HepG2 (cell line): ENCODE results near the gene MRAP. TPM values are rescaled to one million over a fixed set of nuclear protein-coding genes. Genes with fewer than 3 reads are reported as not detected.
A peak's percentile ranks its signal among the peaks of the same experiment; 100 is the strongest.

Experiments
- BCL6 ChIP-seq: IDR thresholded peaks from 2 replicates; pipeline ENCODE4 v1.6.1; 2016; ENCODE audit warnings: missing genetic modification reagents, missing compliant biosample characterization
- CEBPB ChIP-seq: IDR thresholded peaks from 2 replicates; pipeline ENCODE4 v1.6.1; 2011; ENCODE audit warnings: low read depth, low read length, improper control_type of control experiment, borderline replicate concordance
- MAFK ChIP-seq, 2 experiments: IDR thresholded peaks in 1 of 2; conservative IDR thresholded peaks in 1 of 2; 2 replicates each; pipeline ENCODE4 v1.6.1; 2011; ENCODE audit warnings: improper control_type of control experiment in 2 of 2, low read length in 2 of 2
- MBD4 ChIP-seq: IDR thresholded peaks from 2 replicates; pipeline ENCODE4 v1.6.1; 2012; ENCODE audit warnings: low read length, inconsistent platforms, borderline replicate concordance
- PAF1 ChIP-seq: IDR thresholded peaks from 2 replicates; pipeline ENCODE4 v1.6.1; 2016; ENCODE audit warnings: missing genetic modification reagents, missing compliant biosample characterization
- PHF20 ChIP-seq: sonication (generic); formaldehyde crosslinking; IDR thresholded peaks from 2 replicates; pipeline ENCODE4 v1.5.0; 2020; ENCODE audit warnings: mild to moderate bottlenecking, missing genetic modification reagents
- POGZ ChIP-seq: sonication (generic); formaldehyde crosslinking; IDR thresholded peaks from 2 replicates; pipeline ENCODE4 v1.4.0; 2020; ENCODE audit warnings: mild to moderate bottlenecking, missing genetic modification reagents
- REPIN1 ChIP-seq: sonication (generic); formaldehyde crosslinking; IDR thresholded peaks from 2 replicates; pipeline ENCODE4 v1.8.0; 2022; ENCODE audit warnings: missing genetic modification reagents, low read depth, mild to moderate bottlenecking, borderline replicate concordance
- ZBTB21 ChIP-seq: sonication (generic); formaldehyde crosslinking; IDR thresholded peaks from 2 replicates; pipeline ENCODE4 v1.4.0; 2020; ENCODE audit warnings: missing genetic modification reagents
- ZC3H4 ChIP-seq: sonication (generic); formaldehyde crosslinking; IDR thresholded peaks from 2 replicates; pipeline ENCODE4 v1.4.0; 2020; ENCODE audit warnings: missing genetic modification reagents, borderline replicate concordance
- ZEB1 ChIP-seq: IDR thresholded peaks from 2 replicates; pipeline ENCODE4 v1.6.1; 2012; ENCODE audit warnings: mild to moderate bottlenecking, low read depth, inconsistent platforms; ENCODE audit not compliant: insufficient replicate concordance
- ZSCAN12 ChIP-seq: sonication (generic); formaldehyde crosslinking; IDR thresholded peaks from 2 replicates; pipeline ENCODE4 v1.9.0; 2021; ENCODE audit warnings: mild to moderate bottlenecking, missing genetic modification reagents
- ZSCAN20 ChIP-seq: sonication (generic); formaldehyde crosslinking; IDR thresholded peaks from 2 replicates; pipeline ENCODE4 v1.4.0; 2020; ENCODE audit warnings: missing genetic modification reagents, mild to moderate bottlenecking, borderline replicate concordance
- polyA plus RNA-seq, 8 experiments: library from polyadenylated mRNA; depleted of rRNA in 3 of 8; stranded (reverse) in 7 of 8; unstranded in 1 of 8; fragments of >200 nt; fragmentation: Illumina TruSeq in 4 of 8; extraction: Trizol in 4 of 8; gene quantifications; 2 replicates each; pipeline versions ENCODE4 v1.2.1 to v1.2.3, GENCODE V29; 2011 to 2016; ENCODE audit warnings: low read depth in 4 of 8, missing spikeins in 1 of 8, mixed read lengths in 1 of 8; ENCODE audit not compliant: insufficient read depth in 1 of 8
- total RNA-seq, 5 experiments: library from RNA; depleted of rRNA; stranded (reverse); fragments of >200 nt; fragmentation: Illumina TruSeq; extraction: Trizol; gene quantifications; 2 replicates each; pipeline ENCODE4 v1.2.3, GENCODE V29; 2016; ENCODE audit warnings: low read depth in 1 of 5
- TF ChIP-seq, protein P1 (sequence below): sonication (generic); formaldehyde crosslinking; IDR thresholded peaks from 2 replicates; pipeline ENCODE4 v1.8.1; 2023; ENCODE audit warnings: missing genetic modification reagents, inconsistent platforms, borderline replicate concordance
- TF ChIP-seq, protein P2 (sequence below): sonication (generic); formaldehyde crosslinking; IDR thresholded peaks from 2 replicates; pipeline ENCODE4 v1.4.0; 2020; ENCODE audit warnings: missing genetic modification reagents
- TF ChIP-seq, protein P3 (sequence below): sonication (generic); formaldehyde crosslinking; IDR thresholded peaks from 2 replicates; pipeline ENCODE4 v1.8.1; 2022; ENCODE audit warnings: mild to moderate bottlenecking, missing genetic modification reagents
- TF ChIP-seq, protein P4 (sequence below): IDR thresholded peaks from 2 replicates; pipeline ENCODE4 v1.6.1; 2016; ENCODE audit warnings: missing biosample characterization, missing genetic modification reagents, low read depth

MRAP gene
- total and polyA plus RNA-seq, 2 of the 13 experiments (the other 11 are each of a cell fraction or from before 2014, with no cell fraction given), result 0.46 to 1.2 TPM

DNA sequence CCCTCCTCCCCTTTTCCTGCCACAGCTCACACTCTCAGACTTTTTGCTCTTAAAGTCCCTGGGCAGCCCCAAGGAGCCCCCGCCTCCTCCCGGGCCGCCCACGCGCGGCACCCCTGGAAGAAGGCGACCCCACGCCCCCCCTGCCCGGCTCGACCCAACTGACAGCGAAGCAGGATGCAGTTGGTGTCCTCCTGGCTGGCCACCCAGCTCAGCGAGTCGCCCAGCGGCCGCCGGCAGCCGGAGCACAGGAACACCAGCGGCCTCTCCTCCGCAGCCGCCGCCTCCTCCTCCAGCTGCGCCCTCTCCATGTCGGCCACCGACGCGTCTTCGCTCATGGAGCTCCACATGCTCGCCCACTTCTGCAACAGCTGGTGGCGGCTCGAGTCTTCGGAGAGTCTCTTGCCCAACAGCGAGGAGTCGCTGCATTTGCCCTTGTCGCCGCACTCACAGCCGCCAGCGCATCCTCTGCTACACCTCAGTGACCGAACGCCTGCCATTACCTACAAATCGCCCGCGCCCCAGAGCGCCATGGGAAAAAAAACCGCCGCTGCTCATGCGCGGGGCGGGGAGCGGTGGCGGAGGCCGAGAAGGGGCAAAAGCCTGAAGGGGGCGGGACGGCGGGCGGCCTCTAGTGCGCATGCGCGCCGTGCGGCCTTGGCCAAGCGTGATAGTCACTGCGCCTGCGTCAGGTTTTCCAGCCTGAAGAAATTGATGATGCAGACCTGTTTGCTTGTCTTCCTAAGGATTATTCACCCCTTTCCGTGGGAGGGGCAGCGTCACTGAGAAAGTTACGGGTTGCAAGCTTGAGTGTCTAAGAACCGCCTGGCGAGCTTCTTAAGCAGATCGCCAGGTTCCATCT is 19.9 kb upstream of the MRAP start, which contains the start of gene MIS18A (continued):
- TF ChIP-seq REPIN1 (CRISPR knock-in tag), result peak; percentile 76; the same call in 1 of the 2 replicates
- no peak for TF ChIP-seq CEBPB
- no peak for TF ChIP-seq ZBTB21 (CRISPR knock-in tag)
- TF ChIP-seq, protein P1, sequence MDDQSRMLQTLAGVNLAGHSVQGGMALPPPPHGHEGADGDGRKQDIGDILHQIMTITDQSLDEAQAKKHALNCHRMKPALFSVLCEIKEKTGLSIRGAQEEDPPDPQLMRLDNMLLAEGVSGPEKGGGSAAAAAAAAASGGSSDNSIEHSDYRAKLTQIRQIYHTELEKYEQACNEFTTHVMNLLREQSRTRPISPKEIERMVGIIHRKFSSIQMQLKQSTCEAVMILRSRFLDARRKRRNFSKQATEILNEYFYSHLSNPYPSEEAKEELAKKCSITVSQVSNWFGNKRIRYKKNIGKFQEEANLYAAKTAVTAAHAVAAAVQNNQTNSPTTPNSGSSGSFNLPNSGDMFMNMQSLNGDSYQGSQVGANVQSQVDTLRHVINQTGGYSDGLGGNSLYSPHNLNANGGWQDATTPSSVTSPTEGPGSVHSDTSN (CRISPR knock-in tag), result no peak
- TF ChIP-seq PAF1 (CRISPR knock-in tag), result no peak
- TF ChIP-seq ZEB1, result peak; percentile 41
- TF ChIP-seq, protein P2, sequence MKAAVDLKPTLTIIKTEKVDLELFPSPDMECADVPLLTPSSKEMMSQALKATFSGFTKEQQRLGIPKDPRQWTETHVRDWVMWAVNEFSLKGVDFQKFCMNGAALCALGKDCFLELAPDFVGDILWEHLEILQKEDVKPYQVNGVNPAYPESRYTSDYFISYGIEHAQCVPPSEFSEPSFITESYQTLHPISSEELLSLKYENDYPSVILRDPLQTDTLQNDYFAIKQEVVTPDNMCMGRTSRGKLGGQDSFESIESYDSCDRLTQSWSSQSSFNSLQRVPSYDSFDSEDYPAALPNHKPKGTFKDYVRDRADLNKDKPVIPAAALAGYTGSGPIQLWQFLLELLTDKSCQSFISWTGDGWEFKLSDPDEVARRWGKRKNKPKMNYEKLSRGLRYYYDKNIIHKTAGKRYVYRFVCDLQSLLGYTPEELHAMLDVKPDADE, result no peak; the same call in 1 of the 2 replicates
- no peak for TF ChIP-seq BCL6 (CRISPR knock-in tag)
- peak; percentile 48 to 71; a peak in 3 of 4 replicates for TF ChIP-seq MAFK (conservative IDR thresholded peaks at IDR 0.05 in 1 of 2, IDR thresholded peaks at IDR 0.05 in 1 of 2; ENCODE audit: low read length in 2 of 2)
- TF ChIP-seq POGZ (CRISPR knock-in tag), result peak; percentile 91
- TF ChIP-seq ZSCAN20 (CRISPR knock-in tag), result no peak
- no peak for TF ChIP-seq ZSCAN12 (CRISPR knock-in tag)
- TF ChIP-seq MBD4, result no peak
- TF ChIP-seq PHF20 (CRISPR knock-in tag), result peak; percentile 85
- TF ChIP-seq ZC3H4 (CRISPR knock-in tag), result no peak
- TF ChIP-seq, protein P3, sequence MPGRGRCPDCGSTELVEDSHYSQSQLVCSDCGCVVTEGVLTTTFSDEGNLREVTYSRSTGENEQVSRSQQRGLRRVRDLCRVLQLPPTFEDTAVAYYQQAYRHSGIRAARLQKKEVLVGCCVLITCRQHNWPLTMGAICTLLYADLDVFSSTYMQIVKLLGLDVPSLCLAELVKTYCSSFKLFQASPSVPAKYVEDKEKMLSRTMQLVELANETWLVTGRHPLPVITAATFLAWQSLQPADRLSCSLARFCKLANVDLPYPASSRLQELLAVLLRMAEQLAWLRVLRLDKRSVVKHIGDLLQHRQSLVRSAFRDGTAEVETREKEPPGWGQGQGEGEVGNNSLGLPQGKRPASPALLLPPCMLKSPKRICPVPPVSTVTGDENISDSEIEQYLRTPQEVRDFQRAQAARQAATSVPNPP, result no peak
- TF ChIP-seq, protein P4, sequence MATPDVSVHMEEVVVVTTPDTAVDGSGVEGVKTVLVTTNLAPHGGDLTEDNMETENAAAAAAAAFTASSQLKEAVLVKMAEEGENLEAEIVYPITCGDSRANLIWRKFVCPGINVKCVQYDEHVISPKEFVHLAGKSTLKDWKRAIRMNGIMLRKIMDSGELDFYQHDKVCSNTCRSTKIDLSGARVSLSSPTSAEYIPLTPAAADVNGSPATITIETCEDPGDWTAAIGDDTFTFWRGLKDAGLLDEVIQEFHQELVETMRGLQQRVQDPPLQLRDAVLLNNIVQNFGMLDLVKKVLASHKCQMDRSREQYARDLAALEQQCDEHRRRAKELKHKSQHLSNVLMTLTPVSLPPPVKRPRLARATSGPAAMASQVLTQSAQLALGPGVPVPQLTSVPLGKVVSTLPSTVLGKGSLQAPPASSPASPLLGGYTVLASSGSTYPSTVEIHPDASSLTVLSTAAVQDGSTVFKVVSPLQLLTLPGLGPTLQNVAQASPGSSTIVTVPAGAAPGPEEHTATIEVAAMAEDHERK (CRISPR knock-in tag), result no peak
